NCI-H345 treated with DMSO at 0.1 percent for 48 hours (cell line): ENCODE measurements around the gene DOK6.

Experiments
- DNase-seq: peaks from one replicate; lab custom pipeline; 2025; ENCODE audit not compliant: unreplicated experiment; lab: John Stamatoyannopoulos, UW

Gene DOK6

GRCh38 chr18:69734536-69734935 lies 333.8 kb downstream of the DOK6 start:
- no peak for DNase-seq

DNA sequence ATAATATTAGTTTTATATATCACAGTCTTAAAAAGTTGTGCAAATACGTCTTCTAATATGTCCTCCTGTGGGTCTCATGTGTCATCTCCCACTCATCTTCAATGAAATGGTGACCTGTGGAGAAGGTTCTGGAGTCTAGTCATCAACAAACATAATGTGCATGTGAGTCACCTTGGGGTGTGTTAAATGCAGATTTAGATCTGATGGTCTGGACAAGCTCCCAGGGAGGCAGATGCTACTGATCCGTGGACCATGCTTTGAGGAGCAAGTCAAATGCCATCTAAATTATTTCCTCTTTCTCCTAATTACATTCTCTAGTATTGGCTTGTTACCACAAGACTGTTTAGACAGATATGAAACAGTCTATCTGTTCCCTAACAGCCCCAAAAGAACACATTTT lies 336.0 kb downstream of the DOK6 start:
- no peak for DNase-seq

- DNase-seq, result no peak
Observed at GRCh38 chr18:69737851-69738250, 337.2 kb downstream of the DOK6 start.

- no peak for DNase-seq
Observed at GRCh38 chr18:69747388-69747787, 346.7 kb downstream of the DOK6 start.

GRCh38 chr18:69752737-69753380 lies 352.2 kb downstream of the DOK6 start:
- DNase-seq, result no peak

DNA sequence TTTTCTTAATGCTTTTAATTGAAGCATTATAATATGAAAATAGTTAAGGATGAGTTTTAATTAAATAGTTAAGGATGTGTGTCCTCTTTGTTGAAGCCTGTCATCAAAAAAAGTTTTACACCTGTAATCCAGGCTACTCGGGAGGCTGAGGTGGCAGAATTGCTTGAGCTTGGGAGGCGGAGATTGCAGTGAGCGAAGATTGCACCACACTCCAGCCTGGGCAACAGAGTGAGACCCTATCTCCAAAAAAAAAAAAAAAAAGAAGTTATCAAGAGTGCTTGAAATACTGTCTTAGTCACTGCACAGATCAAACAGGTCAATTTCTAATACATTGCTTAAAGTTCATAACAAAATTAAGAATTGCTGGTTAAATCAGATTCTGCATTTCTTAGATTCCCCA lies 353.4 kb downstream of the DOK6 start:
- DNase-seq, result no peak

DNA sequence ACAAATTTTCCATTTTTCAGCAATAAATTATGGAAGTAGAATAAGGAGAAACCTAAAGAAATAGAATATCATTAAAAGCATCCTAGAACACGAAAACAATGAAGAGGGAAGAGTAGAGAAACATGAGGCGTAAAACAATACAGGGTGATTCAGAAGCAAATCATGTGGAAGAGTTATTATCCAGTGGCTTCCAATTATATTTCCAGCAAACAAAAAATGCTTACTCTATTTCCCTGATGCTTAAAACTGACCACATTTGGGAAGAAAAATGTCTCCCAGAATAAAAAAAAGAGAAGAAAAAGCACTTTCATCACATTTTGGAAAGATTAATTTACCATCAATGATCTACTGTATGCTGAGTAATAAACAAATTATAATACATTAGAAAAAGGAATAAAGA lies 354.4 kb downstream of the DOK6 start:
- DNase-seq, result no peak

DNA sequence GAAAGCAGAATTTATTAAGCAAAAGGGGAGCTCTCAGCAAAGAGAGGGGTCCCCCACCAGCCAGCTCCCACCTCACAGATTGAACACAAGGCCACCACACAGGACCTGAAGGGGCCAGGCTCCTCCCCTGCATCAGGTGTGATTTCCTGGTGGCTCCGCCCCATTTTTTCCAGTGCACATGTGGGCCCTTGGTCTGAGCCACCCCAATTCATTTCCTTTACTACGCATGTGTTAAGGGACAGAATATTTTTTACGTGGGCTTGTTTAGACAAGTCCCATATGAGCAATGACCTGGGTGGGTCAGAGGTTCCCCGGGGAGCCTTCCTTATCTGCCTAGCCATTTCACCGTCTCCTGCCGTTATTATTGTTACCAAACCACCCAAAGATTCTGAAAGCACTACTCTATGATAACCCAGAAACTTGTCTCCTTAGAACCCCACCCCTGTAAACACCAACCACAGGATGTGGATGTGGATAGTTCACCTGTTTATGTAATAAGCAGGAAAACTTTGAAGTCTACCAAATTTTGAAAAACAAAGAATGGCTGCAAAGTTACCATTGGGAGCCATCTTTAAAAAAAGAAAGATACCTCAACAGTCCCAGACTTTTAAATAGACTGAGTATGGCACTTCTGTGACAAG lies 355.3 kb downstream of the DOK6 start:
- no peak for DNase-seq

- DNase-seq, result no peak
Observed at GRCh38 chr18:69757733-69758132, 357.0 kb downstream of the DOK6 start.

DNA sequence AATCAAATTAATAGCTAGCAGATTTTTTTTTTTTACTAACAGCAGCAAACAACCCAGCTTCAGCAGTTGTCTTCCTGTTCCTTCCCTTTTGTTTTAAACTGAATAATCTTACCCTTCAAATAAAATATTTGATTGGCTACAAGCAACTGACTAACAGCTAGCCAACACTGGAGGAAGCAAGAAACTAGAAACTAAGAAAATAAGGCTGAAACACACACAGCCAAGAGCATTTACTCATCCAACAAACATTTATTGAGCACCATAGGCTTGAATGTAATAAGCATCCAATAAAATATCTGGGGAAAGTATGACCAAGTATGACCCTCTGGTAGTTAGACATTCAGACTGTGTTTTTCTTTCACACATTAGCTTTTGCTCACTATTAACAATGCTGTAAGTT lies 357.8 kb downstream of the DOK6 start:
- no peak for DNase-seq

- no peak for DNase-seq
Observed at GRCh38 chr18:69759046-69759445, 358.4 kb downstream of the DOK6 start.

- DNase-seq, result no peak
Observed at GRCh38 chr18:69763002-69763401, 362.3 kb downstream of the DOK6 start.

DNA sequence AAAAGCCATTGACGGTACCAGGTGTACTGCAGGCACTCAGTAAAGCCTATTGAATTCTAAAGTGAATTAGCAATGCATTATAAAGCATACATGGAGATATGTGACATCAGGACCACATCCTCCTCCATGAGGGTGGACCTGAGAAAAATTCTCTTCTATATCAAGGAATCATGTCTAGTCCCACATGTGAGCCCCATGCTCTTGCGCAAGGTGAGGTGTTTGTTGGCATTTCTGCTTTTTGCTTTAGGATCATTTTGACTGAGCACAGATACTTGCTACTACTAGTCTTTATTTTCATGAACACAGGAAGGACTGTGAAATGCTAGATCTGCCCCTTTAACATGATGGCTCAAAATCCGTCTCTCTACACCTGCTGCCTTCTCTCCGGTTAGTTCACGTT lies 363.1 kb downstream of the DOK6 start:
- no peak for DNase-seq

DNA sequence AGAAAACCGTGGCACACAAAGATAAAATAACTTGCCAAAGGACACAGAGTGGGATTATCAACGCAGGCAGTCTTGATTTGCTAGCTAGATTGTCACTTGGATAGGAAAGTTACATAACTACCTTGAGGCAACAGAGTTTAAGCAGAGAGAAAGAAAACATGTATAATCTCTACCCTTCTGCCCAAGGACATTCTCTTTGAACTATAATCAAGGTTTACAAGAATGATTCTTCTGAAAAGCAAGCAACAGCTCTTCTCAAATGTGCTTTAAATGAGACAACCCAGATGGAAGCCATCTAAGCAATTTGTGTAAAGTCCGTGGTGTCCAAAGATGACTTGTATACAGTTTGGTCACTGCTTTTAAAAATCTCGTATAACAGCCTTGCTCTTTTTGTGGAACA lies 369.6 kb downstream of the DOK6 start:
- DNase-seq, result no peak

GRCh38 chr18:69774831-69775230 lies 374.1 kb downstream of the DOK6 start:
- no peak for DNase-seq

DNA sequence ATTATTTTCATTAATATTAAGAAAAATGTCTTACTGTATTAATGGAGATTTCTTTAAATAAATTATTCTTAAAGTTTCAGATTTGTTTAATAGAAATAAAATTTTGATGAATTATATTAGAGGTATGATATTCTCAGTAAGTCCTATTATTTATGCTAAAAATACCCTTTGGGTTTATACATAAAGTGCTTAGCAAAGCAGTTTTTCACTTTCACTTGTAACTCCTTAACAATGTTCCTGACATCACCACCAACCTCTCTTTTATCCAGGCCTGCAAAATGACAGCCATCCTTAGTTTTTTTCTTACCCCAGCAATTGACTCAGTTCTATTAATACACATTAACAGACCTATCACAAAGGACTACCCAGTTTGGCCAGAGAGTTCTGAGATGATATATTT lies 376.6 kb downstream of the DOK6 start:
- no peak for DNase-seq

DNA sequence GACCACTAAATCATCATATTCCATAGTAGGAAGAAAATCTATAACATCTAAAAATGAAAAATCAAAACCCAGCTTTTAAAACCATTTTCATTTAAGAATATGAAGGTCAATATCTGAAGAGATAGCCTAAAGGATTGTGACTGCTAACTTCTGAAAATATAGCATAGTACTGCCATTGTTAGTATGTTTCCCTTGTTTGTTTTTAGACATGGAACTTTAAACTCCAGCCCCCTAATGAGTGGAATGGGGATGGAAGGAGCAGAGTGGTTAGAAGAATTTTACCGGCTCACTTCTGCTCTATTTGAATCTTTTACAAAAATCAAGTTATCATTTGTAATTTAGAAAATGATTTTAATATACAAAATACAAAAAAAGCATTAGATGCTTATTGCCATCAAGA lies 378.0 kb downstream of the DOK6 start:
- DNase-seq, result no peak

GRCh38 chr18:69780851-69781250 lies 380.2 kb downstream of the DOK6 start:
- no peak for DNase-seq

DNA sequence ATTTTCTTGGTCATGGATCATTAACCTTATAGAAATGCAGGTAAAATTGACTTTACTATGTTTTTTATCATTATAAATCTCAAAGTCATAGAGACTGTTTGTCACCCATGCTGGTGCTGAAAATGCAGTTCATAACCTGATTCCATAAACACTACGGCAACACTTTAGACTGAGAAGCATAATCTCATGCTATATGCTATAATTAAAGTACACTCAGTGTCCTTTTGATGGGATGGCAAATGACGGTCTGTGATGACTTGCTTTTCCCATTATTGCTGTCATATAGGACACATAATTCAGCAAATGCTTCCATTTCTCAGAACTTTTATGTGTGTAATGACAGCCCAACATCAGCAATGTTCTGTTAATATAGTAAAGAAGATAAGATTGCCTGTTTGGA lies 384.1 kb downstream of the DOK6 start:
- DNase-seq, result no peak

DNA sequence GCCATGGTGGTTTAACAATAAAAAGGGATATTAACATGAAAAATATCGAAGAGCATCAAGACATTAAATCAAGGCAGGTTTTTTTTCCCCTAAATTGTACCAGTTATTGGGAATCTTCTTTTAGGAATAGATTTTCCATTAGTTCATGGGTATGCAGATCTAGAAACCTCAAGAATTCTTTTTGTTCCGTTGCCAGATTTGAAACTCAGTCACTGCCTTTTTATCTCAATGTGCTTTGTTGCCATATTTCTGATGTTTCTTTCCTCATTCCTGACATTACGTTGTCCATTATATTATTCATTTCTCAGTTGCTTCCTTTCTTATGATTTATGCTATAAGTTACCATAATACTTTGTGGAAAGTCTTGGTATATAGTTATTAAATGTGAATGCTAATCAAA lies 384.8 kb downstream of the DOK6 start:
- DNase-seq, result no peak

DNA sequence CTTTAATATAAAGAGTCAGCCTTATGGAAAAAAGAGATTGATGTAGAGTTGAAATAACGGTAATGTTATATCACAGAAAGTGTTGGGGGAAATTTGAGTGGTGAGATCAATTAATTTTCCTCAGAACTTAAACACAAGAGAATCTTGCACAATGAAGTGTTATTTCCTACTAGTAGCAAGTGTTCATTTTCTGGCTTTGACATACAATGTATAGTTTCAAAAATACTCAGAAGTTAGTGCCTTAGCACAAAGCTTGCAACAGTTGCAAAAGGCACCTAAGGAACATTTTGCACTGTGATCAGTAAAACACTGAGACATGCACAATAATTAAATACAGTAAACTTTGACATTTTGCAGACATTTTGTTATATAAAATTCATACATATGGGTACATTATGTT lies 385.7 kb downstream of the DOK6 start:
- no peak for DNase-seq

GRCh38 chr18:69787825-69788547 lies 387.3 kb downstream of the DOK6 start:
- no peak for DNase-seq

DNA sequence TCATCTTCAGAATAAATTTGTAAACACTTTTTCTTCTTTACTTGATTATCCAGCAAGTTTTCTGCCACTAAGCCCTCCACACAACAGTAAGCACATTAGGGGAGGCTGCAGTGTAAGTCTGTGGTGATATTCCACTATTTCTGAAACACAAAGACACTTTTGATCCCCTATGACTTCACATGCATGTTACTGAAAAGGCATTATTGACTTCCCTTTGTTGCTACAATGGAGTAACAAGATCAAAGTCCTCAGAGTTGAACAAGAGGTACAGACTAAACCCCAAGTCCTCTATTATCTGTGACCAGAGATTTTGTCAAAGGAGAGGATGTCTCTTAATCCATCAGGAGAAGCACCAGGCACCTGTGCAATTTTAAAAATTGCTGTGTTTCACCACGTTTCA lies 389.1 kb downstream of the DOK6 start:
- no peak for DNase-seq
